HUES64 (cell line): ENCODE results near the gene HACD2.
"Not testable (repeated sequence)": the region's sequence is repeated elsewhere in the genome, so short reads cannot be mapped to it uniquely, and the experiment has no call there.

Source experiments
- H3K27ac ChIP-seq: 2 replicates; pipeline ENCODE4 v1.7.0; 2013; ENCODE audit warnings: low read depth, low read length, inconsistent platforms
- H3K27me3 ChIP-seq: 2 replicates; pipeline ENCODE4 v1.6.1; 2013; ENCODE audit warnings: mild to moderate bottlenecking, low read length; ENCODE audit not compliant: insufficient read depth
- H3K36me3 ChIP-seq: 2 replicates; pipeline ENCODE4 v1.6.1; 2013; ENCODE audit warnings: mild to moderate bottlenecking, low read length; ENCODE audit not compliant: insufficient read depth
- H3K4me1 ChIP-seq: 2 replicates; pipeline ENCODE4 v1.6.1; 2013; ENCODE audit warnings: mild to moderate bottlenecking, low read length, moderate library complexity; ENCODE audit not compliant: insufficient read depth
- H3K4me3 ChIP-seq: 2 replicates; pipeline ENCODE4 v1.5.1; 2013; ENCODE audit warnings: mild to moderate bottlenecking, low read length, moderate library complexity
- H3K9ac ChIP-seq: 2 replicates; pipeline ENCODE4 v1.6.1; 2013; ENCODE audit warnings: mild to moderate bottlenecking, low read depth, low read length
- H3K9me3 ChIP-seq: 2 replicates; pipeline ENCODE4 v1.6.1; 2013; ENCODE audit warnings: low read depth, low read length; ENCODE audit not compliant: insufficient read depth
- WGBS: fragments of 150-250, 120-280 bp; methylation state at CpG from one replicate; pipeline ENCODE4 v1.1.7; 2013; ENCODE audit warnings: missing lambda C conversion rate; 5-methylcytosine and 5-hydroxymethylcytosine counted together

The HACD2 gene

GRCh38 chr3:123623346-123623880 lies 38.6 kb upstream of the HACD2 start:
- no peaks in the 10 kb centered on the region for H3K27me3 ChIP-seq
- H3K27ac ChIP-seq: no peak overlapping the region
- H3K4me3 ChIP-seq: no peak overlapping the region
- no peaks in the 10 kb centered on the region for H3K36me3 ChIP-seq
- H3K9ac ChIP-seq: no peak overlapping the region
- H3K9me3 ChIP-seq: no peaks in the 10 kb centered on the region
- 91% methylated on average over 4 of the region's 5 CpGs for WGBS
- H3K4me1 ChIP-seq: 0 out of 2 replicates have a peak, but pooled peaks cover 6% of the 10 kb centered on the region

- 97% methylated on average over 2 of the region's 2 CpGs for WGBS
- H3K4me1 ChIP-seq: 0 out of 2 replicates have a peak, but pooled peaks cover 6% of the 10 kb centered on the region
- no peak overlapping the region for H3K27ac ChIP-seq
- no peak overlapping the region for H3K4me3 ChIP-seq
- no peak overlapping the region for H3K9ac ChIP-seq
- no peaks in the 10 kb centered on the region for H3K27me3 ChIP-seq
- H3K36me3 ChIP-seq: no peaks in the 10 kb centered on the region
- H3K9me3 ChIP-seq: no peaks in the 10 kb centered on the region
Measured at GRCh38 chr3:123622766-123623165, 37.9 kb upstream of the HACD2 start.

- H3K4me3 ChIP-seq: no peak overlapping the region
- 88% methylated on average over 7 of the region's 7 CpGs for WGBS
- H3K9ac ChIP-seq: no peak overlapping the region
- H3K4me1 ChIP-seq: 0 out of 2 replicates have a peak, but pooled peaks cover 6% of the 10 kb centered on the region
- no peaks in the 10 kb centered on the region; the same call in 1 of the 2 replicates for H3K36me3 ChIP-seq
- H3K27me3 ChIP-seq: no peaks in the 10 kb centered on the region
- no peaks in the 10 kb centered on the region for H3K9me3 ChIP-seq
- H3K27ac ChIP-seq: no peak overlapping the region
Measured at GRCh38 chr3:123621850-123622189, 37.0 kb upstream of the HACD2 start.

GRCh38 chr3:123621186-123621849 lies 36.5 kb upstream of the HACD2 start:
- no peaks in the 10 kb centered on the region for H3K27me3 ChIP-seq
- H3K36me3 ChIP-seq: no peaks in the 10 kb centered on the region; the same call in 1 of the 2 replicates
- H3K4me1 ChIP-seq: 0 out of 2 replicates have a peak, but pooled peaks cover 6% of the 10 kb centered on the region
- H3K27ac ChIP-seq: no peak overlapping the region
- H3K9me3 ChIP-seq: no peaks in the 10 kb centered on the region
- H3K4me3 ChIP-seq: no peak overlapping the region
- WGBS: 73% methylated on average over 7 of the region's 7 CpGs
- H3K9ac ChIP-seq: no peak overlapping the region

GRCh38 chr3:123620343-123620742 lies 35.5 kb upstream of the HACD2 start:
- Histone ChIP-seq H3K4me3 (no peak overlapping the region), H3K4me1 (0 out of 2 replicates have a peak, but pooled peaks cover 6% of the 10 kb centered on the region), H3K9ac (no peak overlapping the region), H3K27ac (no peak overlapping the region), H3K27me3 (no peaks in the 10 kb centered on the region), H3K36me3 (no peaks in the 10 kb centered on the region; the same call in 1 of the 2 replicates), H3K9me3 (no peaks in the 10 kb centered on the region)
- WGBS: 91% methylated on average over 7 of the region's 8 CpGs

- H3K9me3 ChIP-seq: no peaks in the 10 kb centered on the region
- H3K9ac ChIP-seq: no peak overlapping the region
- no peaks in the 10 kb centered on the region for H3K27me3 ChIP-seq
- H3K4me1 ChIP-seq: 0 out of 2 replicates have a peak, but pooled peaks cover 6% of the 10 kb centered on the region
- no peak overlapping the region for H3K4me3 ChIP-seq
- H3K27ac ChIP-seq: no peak overlapping the region
- WGBS: 95% methylated on average over 5 of the region's 5 CpGs
- H3K36me3 ChIP-seq: no peaks in the 10 kb centered on the region; the same call in 1 of the 2 replicates
Measured at GRCh38 chr3:123618768-123619484, 34.1 kb upstream of the HACD2 start.

GRCh38 chr3:123618076-123618708 lies 33.3 kb upstream of the HACD2 start:
- Histone ChIP-seq H3K4me3 (no peak overlapping the region), H3K36me3 (peaks cover 6% of the 10 kb centered on the region), H3K27ac (no peak overlapping the region), H3K27me3 (no peaks in the 10 kb centered on the region), H3K9ac (no peak overlapping the region), H3K4me1 (0 out of 2 replicates have a peak, but pooled peaks cover 6% of the 10 kb centered on the region), H3K9me3 (no peaks in the 10 kb centered on the region)
- WGBS: 85% methylated on average over 7 of the region's 7 CpGs

GRCh38 chr3:123616593-123616992 lies 31.7 kb upstream of the HACD2 start:
- no peaks in the 10 kb centered on the region for H3K27me3 ChIP-seq
- H3K36me3 ChIP-seq: peaks cover 15% of the 10 kb centered on the region
- no peak overlapping the region for H3K9ac ChIP-seq
- no peak overlapping the region for H3K4me3 ChIP-seq
- no peak overlapping the region for H3K27ac ChIP-seq
- no peaks in the 10 kb centered on the region for H3K9me3 ChIP-seq
- H3K4me1 ChIP-seq: 0 out of 2 replicates have a peak, but pooled peaks cover 6% of the 10 kb centered on the region
- WGBS: 87% methylated on average over 6 of the region's 6 CpGs

GRCh38 chr3:123613543-123613942 lies 28.7 kb upstream of the HACD2 start:
- H3K36me3 ChIP-seq: peaks cover 19% of the 10 kb centered on the region
- 98% methylated on average over 2 of the region's 2 CpGs for WGBS

GRCh38 chr3:123611674-123612073 lies 26.8 kb upstream of the HACD2 start:
- not testable (repeated sequence) for H3K4me3 ChIP-seq, H3K9ac ChIP-seq, H3K27ac ChIP-seq, H3K9me3 ChIP-seq, H3K27me3 ChIP-seq, H3K4me1 ChIP-seq
- H3K36me3 ChIP-seq: peaks cover 19% of the 10 kb centered on the region
- WGBS: 95% methylated on average over 6 of the region's 7 CpGs

More at GRCh38 chr3:123613543-123613942, 28.7 kb upstream of the HACD2 start:
- no peak overlapping the region for H3K9ac ChIP-seq
- H3K9me3 ChIP-seq: no peaks in the 10 kb centered on the region
- no peak overlapping the region for H3K27ac ChIP-seq
- no peaks in the 10 kb centered on the region for H3K4me1 ChIP-seq
- H3K27me3 ChIP-seq: no peaks in the 10 kb centered on the region
- no peak overlapping the region for H3K4me3 ChIP-seq

- Histone ChIP-seq H3K9ac (no peak overlapping the region), H3K27me3 (no peaks in the 10 kb centered on the region), H3K27ac (no peak overlapping the region), H3K4me3 (no peak overlapping the region), H3K9me3 (no peaks in the 10 kb centered on the region), H3K4me1 (peaks cover 4% of the 10 kb centered on the region; the same call in 1 of the 2 replicates), H3K36me3 (peaks cover 19% of the 10 kb centered on the region)
Measured at GRCh38 chr3:123611082-123611481, 26.2 kb upstream of the HACD2 start.
